H1 (cell line): ENCODE measurements around the gene KATNAL1.

Experiments
- BRCA1 ChIP-seq: IDR thresholded peaks from 2 replicates; pipeline ENCODE4 v1.6.1; 2012; ENCODE audit warnings: low read depth, low read length, improper control_type of control experiment
- CEBPB ChIP-seq: IDR thresholded peaks from 2 replicates; pipeline ENCODE4 v1.6.1; 2012; ENCODE audit warnings: low read depth, low read length
- GABPA ChIP-seq: IDR thresholded peaks from 2 replicates; pipeline ENCODE4 v1.6.1; 2011; ENCODE audit warnings: mild to moderate bottlenecking, low read length, moderate library complexity, borderline replicate concordance; ENCODE audit not compliant: insufficient read depth
- POLR2A ChIP-seq, 2 experiments: IDR thresholded peaks; 1 replicate in 1 of 2; 2 replicates in 1 of 2; pipeline ENCODE4 v1.6.1; 2011; ENCODE audit warnings: low read depth in 2 of 2, low read length in 2 of 2, mild to moderate bottlenecking in 2 of 2; ENCODE audit errors: control extremely low read depth in 1 of 2
- RAD21 ChIP-seq, 2 experiments: IDR thresholded peaks in 1 of 2; conservative IDR thresholded peaks in 1 of 2; 2 replicates each; pipeline ENCODE4 v1.6.1; 2011; ENCODE audit warnings: low read depth in 2 of 2, low read length in 2 of 2, improper control_type of control experiment in 1 of 2, inconsistent platforms in 1 of 2, mild to moderate bottlenecking in 1 of 2, moderate library complexity in 1 of 2
- RFX5 ChIP-seq: IDR thresholded peaks from 2 replicates; pipeline ENCODE4 v1.6.1; 2011; ENCODE audit warnings: low read depth, low read length, improper control_type of control experiment, borderline replicate concordance
- SIN3A ChIP-seq, 2 experiments: IDR thresholded peaks in 1 of 2; conservative IDR thresholded peaks in 1 of 2; 2 replicates each; pipeline ENCODE4 v1.6.1; 2011 to 2012; ENCODE audit warnings: low read length in 2 of 2, improper control_type of control experiment in 1 of 2, low read depth in 1 of 2, mild to moderate bottlenecking in 1 of 2
- SUZ12 ChIP-seq: fragments of 200-600 bp; sonication (generic); IDR thresholded peaks from 2 replicates; pipeline ENCODE4 v1.6.1; 2012; ENCODE audit warnings: mild to moderate bottlenecking, inconsistent platforms, low read length, moderate library complexity, mixed read lengths
- TAF1 ChIP-seq: IDR thresholded peaks from 2 replicates; pipeline ENCODE4 v1.6.1; 2011; ENCODE audit warnings: mild to moderate bottlenecking, low read depth, low read length
- TCF12 ChIP-seq: IDR thresholded peaks from 2 replicates; pipeline ENCODE4 v1.6.1; 2011; ENCODE audit warnings: low read depth, mild to moderate bottlenecking, low read length
- USF2 ChIP-seq: IDR thresholded peaks from 2 replicates; pipeline ENCODE4 v1.6.1; 2011; ENCODE audit warnings: low read length, improper control_type of control experiment
- YY1 ChIP-seq: IDR thresholded peaks from 2 replicates; pipeline ENCODE4 v1.6.1; 2011; ENCODE audit warnings: low read depth, mild to moderate bottlenecking, low read length
- TF ChIP-seq, protein P1 (sequence below), 3 experiments: IDR thresholded peaks; 1 replicate in 2 of 3; 2 replicates in 1 of 3; pipeline versions ENCODE4 v1.5.1 to v1.6.1; 2011; ENCODE audit warnings: low read length in 3 of 3, mild to moderate bottlenecking in 3 of 3, inconsistent platforms in 2 of 3, low read depth in 1 of 3, moderate library complexity in 1 of 3; ENCODE audit not compliant: insufficient read depth in 1 of 3; ENCODE audit errors: control extremely low read depth in 1 of 3
- TF ChIP-seq, protein P2 (sequence below): IDR thresholded peaks from 2 replicates; pipeline ENCODE4 v1.6.1; 2012; ENCODE audit warnings: inconsistent platforms

DNA sequence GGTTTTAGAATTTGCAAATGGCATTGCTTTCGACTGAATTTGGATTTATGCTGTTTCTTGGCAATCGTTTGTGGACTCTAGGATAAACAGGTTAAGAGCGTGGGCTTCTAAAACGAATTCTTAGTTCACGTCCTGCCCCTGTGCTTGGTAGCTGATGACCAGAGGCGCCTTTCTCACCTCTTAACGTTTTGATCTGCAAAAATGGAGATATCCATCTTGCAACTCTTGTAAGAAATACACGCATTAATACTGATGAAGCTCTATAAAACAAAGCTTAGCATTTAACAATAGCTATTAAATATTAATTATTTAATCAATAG is 580 bp upstream of the KATNAL1 start:
- TF ChIP-seq YY1, result no peak
- no peak for TF ChIP-seq BRCA1
- no peak for TF ChIP-seq RAD21 (IDR thresholded peaks at IDR 0.05 in 1 of 2, conservative IDR thresholded peaks at IDR 0.05 in 1 of 2; ENCODE audit: low read depth in 2 of 2, low read length in 2 of 2)
- TF ChIP-seq, protein P1, sequence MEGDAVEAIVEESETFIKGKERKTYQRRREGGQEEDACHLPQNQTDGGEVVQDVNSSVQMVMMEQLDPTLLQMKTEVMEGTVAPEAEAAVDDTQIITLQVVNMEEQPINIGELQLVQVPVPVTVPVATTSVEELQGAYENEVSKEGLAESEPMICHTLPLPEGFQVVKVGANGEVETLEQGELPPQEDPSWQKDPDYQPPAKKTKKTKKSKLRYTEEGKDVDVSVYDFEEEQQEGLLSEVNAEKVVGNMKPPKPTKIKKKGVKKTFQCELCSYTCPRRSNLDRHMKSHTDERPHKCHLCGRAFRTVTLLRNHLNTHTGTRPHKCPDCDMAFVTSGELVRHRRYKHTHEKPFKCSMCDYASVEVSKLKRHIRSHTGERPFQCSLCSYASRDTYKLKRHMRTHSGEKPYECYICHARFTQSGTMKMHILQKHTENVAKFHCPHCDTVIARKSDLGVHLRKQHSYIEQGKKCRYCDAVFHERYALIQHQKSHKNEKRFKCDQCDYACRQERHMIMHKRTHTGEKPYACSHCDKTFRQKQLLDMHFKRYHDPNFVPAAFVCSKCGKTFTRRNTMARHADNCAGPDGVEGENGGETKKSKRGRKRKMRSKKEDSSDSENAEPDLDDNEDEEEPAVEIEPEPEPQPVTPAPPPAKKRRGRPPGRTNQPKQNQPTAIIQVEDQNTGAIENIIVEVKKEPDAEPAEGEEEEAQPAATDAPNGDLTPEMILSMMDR (IDR thresholded peaks at IDR 0.05; ENCODE audit: control extremely low read depth in 1 of 3, insufficient read depth in 1 of 3, low read depth in 1 of 3, low read length in 3 of 3), result no peak
- TF ChIP-seq, protein P2, sequence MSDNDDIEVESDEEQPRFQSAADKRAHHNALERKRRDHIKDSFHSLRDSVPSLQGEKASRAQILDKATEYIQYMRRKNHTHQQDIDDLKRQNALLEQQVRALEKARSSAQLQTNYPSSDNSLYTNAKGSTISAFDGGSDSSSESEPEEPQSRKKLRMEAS, result no peak
- no peak for TF ChIP-seq USF2
- TF ChIP-seq TAF1, result no peak
- TF ChIP-seq POLR2A (IDR thresholded peaks at IDR 0.05; ENCODE audit: control extremely low read depth in 1 of 2, low read depth in 2 of 2, low read length in 2 of 2), result no peak
- no peak for TF ChIP-seq RFX5
- no peak for TF ChIP-seq TCF12
- no peak for TF ChIP-seq CEBPB
- no peak for TF ChIP-seq SUZ12
- TF ChIP-seq GABPA, result no peak
- no peak for TF ChIP-seq SIN3A (conservative IDR thresholded peaks at IDR 0.05 in 1 of 2, IDR thresholded peaks at IDR 0.05 in 1 of 2; ENCODE audit: low read depth in 1 of 2, low read length in 2 of 2)
